ENCODE results near the gene OSBP. TPM values are rescaled to one million over a fixed set of nuclear protein-coding genes. Genes with fewer than 3 reads are reported as not detected.

OSBP gene
- total and polyA plus RNA-seq, 9 of the 15 experiments (the other 6 are each of a cell fraction or from before 2014, with no cell fraction given): 11.7 to 49.0 (median 28.7) TPM

DNA sequence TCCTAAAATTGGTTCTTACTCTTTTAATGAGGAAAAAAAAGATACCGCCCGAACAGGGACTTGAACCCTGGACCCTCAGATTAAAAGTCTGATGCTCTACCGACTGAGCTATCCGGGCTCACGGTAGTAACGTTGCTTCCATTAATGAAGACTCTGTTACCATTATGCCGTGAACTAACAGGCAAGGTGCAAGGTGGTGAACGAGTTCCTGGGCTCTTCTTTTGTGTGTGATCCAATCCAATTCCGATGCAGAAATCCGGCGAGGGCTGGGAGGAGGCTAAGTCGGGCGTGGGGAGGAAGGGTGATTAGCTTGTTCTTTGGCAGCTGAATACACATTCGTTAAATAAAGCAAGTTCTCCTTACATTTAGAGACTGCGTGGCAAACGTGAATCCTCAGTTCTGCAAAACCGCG, 55.3 kb downstream of the OSBP start:
- POLR2A ChIA-PET: interaction anchor here (0.7 to 5.9 kb wide), 4 partner anchors 9 to 52 kb away, joined by 3 to 69 read pairs (median 3); no protein-coding TSS in a partner anchor
- Histone ChIP-seq H3K27me3 (ENCODE audit: control insufficient read depth in 2 of 2, insufficient read depth in 2 of 2, low read length in 2 of 2) (no peaks in the 10 kb centered on the region), H3K27ac (ENCODE audit: extremely low read depth, low read depth, low read length) (peak overlapping the region; percentile 87), H3K9me1 (ENCODE audit: control insufficient read depth, insufficient read depth, low read length) (no peaks in the 10 kb centered on the region), H3K4me3 (peak overlapping the region; percentile 60), H2AFZ (ENCODE audit: low read depth, low read length) (peak overlapping the region; percentile 97), H3K9ac (ENCODE audit: insufficient read depth in 1 of 2, low read depth in 2 of 2, low read length in 2 of 2) (peak overlapping the region; percentile 90 to 91), H4K20me1 (replicated peaks; ENCODE audit: control insufficient read depth, insufficient read depth, low read length) (no peaks in the 10 kb centered on the region), H3K9me3 (replicated peaks; ENCODE audit: control insufficient read depth, insufficient read depth, low read depth, low read length) (no peaks in the 10 kb centered on the region; the same call in 1 of the 2 replicates), H3K4me2 (ENCODE audit: insufficient read depth, low read length) (peak overlapping the region; percentile 96), H3K4me1 (replicated peaks in 1 of 2; ENCODE audit: control insufficient read depth in 2 of 2, insufficient read depth in 2 of 2, low read length in 2 of 2) (peaks cover 14 to 31% of the 10 kb centered on the region in 2 experiments), H3K36me3 (ENCODE audit: control insufficient read depth, insufficient read depth, low read length) (no peaks in the 10 kb centered on the region), H3K79me2 (ENCODE audit: control insufficient read depth, insufficient read depth, low read length) (no peaks in the 10 kb centered on the region; the same call in 2 of the 3 replicates)
- DNase-seq (ENCODE audit: extremely low read depth in 1 of 4, low spot score in 3 of 4): peak; percentile 45 to 84 (median 52)
- peak; percentile 37 for FAIRE-seq
- peak; percentile 28 for ATAC-seq
- TSS peak; percentile 86 for BruUV-seq (replicated peaks)
- CTCF ChIA-PET (ENCODE audit: low intra/inter-chr PET ratio): no interaction called here
- in situ Hi-C loops (cut with MboI): no loop called here
- intact Hi-C loops (cut with micrococcal nuclease): loop anchor here (2.0 kb wide), 1 partner anchor 57 kb away; no protein-coding TSS in a partner anchor
- WGBS (ENCODE audit: insufficient coverage, low coverage, missing lambda C conversion rate): 0% methylated on average over 18 of the region's 18 CpGs
- TF ChIP-seq HNRNPL (IDR thresholded peaks at IDR 0.05; ENCODE audit: low read depth, low read length) (no peak), TFAM (CRISPR knock-in tag; conservative IDR thresholded peaks at IDR 0.05) (no peak), MCM5 (IDR thresholded peaks at IDR 0.05; ENCODE audit: low read depth) (no peak), CBX3 (IDR thresholded peaks at IDR 0.05; ENCODE audit: borderline replicate concordance in 1 of 2, low read length in 2 of 2) (peak in 1 of 2 experiments; percentile 41; a peak in 1 of 3 replicates), FOXM1 (IDR thresholded peaks at IDR 0.05; ENCODE audit: low read depth) (no peak), FOXM1 (CRISPR knock-in tag; IDR thresholded peaks at IDR 0.05; ENCODE audit: low read depth) (0 out of 2 replicates have a peak, but pooled peaks have one; percentile 70), HDGF (IDR thresholded peaks at IDR 0.05) (no peak), STAG1 (CRISPR knock-in tag; IDR thresholded peaks at IDR 0.05; ENCODE audit: borderline replicate concordance) (no peak), NFATC3 (IDR thresholded peaks at IDR 0.05) (peak; percentile 66; the same call in 1 of the 2 replicates), YBX1 (IDR thresholded peaks at IDR 0.05) (no peak), POLR2G (IDR thresholded peaks at IDR 0.05; ENCODE audit: low read depth, low read length) (no peak), GABPB1 (CRISPR knock-in tag; IDR thresholded peaks at IDR 0.05) (0 out of 2 replicates have a peak, but pooled peaks have one; percentile 23), L3MBTL2 (IDR thresholded peaks at IDR 0.05) (no peak), SMC3 (conservative IDR thresholded peaks at IDR 0.05; ENCODE audit: insufficient read depth, low read depth, low read length) (no peak), CBFA2T3 (IDR thresholded peaks at IDR 0.05) (no peak; the same call in 1 of the 2 replicates), CGGBP1 (CRISPR knock-in tag; IDR thresholded peaks at IDR 0.05) (no peak), PCBP2 (IDR thresholded peaks at IDR 0.05; ENCODE audit: low read depth, low read length, poor library complexity, severe bottlenecking) (no peak), HNRNPK (IDR thresholded peaks at IDR 0.05; ENCODE audit: low read depth, low read length, poor library complexity, severe bottlenecking) (no peak)
- TF ChIP-seq, protein P1, sequence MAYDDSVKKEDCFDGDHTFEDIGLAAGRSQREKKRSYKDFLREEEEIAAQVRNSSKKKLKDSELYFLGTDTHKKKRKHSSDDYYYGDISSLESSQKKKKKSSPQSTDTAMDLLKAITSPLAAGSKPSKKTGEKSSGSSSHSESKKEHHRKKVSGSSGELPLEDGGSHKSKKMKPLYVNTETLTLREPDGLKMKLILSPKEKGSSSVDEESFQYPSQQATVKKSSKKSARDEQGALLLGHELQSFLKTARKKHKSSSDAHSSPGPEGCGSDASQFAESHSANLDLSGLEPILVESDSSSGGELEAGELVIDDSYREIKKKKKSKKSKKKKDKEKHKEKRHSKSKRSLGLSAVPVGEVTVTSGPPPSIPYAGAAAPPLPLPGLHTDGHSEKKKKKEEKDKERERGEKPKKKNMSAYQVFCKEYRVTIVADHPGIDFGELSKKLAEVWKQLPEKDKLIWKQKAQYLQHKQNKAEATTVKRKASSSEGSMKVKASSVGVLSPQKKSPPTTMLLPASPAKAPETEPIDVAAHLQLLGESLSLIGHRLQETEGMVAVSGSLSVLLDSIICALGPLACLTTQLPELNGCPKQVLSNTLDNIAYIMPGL (CRISPR knock-in tag; IDR thresholded peaks at IDR 0.05): peak; percentile 88

All from K562 (cell line).